ENCODE data around the gene LAMB3. TPM values are rescaled to one million over a fixed set of nuclear protein-coding genes. Genes with fewer than 3 reads are reported as not detected.

LAMB3 gene
- total RNA-seq, 1 donor from 2014 or later = 26.9 TPM

- DNase-seq = no peak
Observed at GRCh38 chr1:209595599-209596285, 56.5 kb downstream of the LAMB3 start.

- DNase-seq = no peak
Observed at GRCh38 chr1:209595028-209595427, 57.2 kb downstream of the LAMB3 start.

DNA sequence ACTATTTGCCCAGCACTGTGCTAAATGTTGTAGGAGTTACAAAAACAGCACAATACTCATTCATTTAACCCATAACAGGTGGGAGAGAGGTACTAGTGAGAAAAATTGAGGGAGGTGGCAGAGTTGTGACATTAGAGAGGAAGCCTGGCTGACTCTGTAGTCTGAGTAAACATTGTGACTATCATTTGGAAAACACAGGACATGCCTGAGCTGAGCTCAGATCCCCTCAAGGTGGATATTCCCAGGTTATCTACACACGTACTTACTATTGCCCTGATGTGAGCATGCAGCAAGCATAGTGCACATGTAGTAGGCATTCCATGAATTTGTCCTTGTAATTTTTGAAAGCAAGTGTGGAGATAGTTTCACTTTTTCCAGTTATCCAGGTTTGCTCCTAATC lies 57.8 kb downstream of the LAMB3 start:
- DNase-seq = no peak

DNA sequence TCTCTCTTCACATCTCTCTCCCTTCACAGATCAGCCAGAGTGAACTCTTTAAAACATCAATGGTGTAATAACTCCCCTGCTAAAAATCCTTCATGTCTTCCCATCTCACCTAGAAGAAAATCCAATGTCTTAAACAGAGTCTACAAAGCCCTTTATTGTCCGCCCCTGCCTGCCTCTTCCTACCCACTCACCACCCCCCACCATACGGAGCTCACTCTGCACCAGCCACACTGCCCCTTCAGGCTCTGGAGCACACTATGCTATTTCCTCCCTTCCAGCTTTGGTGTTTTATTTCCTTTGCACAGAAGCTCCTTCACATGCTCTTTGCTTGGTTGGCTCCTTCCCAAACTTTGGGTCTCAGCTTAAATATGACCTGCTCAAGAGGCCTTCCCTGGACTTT lies 58.5 kb downstream of the LAMB3 start:
- no peak for DNase-seq

- peak; percentile 47 for DNase-seq
Observed at GRCh38 chr1:209590405-209590804, 61.8 kb downstream of the LAMB3 start.

GRCh38 chr1:209589863-209590262 lies 62.4 kb downstream of the LAMB3 start:
- DNase-seq = no peak

DNA sequence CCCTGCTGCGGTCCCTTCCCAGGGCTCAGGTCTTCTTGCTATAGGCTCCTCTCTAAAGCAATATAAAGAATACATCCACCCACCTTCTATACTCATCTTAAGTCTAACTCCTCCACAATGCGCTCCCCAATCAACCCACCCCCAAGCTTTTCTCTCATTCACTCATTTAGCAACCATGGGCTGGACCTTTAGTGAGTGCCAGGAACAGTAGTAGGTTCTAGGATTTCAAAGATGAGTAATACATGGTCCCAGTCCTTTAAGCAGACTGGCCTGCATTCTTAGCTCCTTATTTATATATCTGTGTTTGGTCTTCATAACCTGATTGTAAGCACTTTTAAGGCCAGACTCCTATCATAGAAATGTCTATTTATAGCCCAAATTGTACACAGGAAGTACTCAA lies 62.8 kb downstream of the LAMB3 start:
- no peak for DNase-seq

- no peak for DNase-seq
Observed at GRCh38 chr1:209587789-209588188, 64.4 kb downstream of the LAMB3 start.

DNA sequence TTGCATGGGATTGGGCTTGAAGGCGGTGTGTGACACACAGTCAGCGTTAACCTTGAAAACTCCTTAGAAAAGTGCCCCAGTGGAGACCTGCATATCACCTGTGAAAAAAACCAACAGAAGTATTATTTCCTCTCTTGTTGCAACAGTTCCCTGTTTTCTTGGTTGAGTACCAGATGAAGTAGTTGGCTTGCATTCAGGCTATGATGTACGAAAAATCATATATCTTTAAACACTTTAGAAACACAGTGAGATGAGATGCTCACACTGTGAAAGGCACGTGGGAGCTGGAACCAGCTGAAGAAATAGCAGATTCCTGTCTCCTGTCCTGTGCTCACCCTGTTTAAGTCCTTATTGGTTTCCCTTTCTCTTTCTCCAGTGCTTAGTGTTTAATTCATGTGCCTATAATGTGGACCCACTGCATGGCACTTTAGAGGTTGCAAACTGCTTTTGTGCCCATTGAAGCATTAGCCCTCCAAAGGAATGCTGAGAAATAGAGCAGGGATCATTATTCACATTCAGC lies 65.9 kb downstream of the LAMB3 start:
- no peak for DNase-seq

- DNase-seq = peak; percentile 85
Observed at GRCh38 chr1:209585672-209586071, 66.6 kb downstream of the LAMB3 start.

DNA sequence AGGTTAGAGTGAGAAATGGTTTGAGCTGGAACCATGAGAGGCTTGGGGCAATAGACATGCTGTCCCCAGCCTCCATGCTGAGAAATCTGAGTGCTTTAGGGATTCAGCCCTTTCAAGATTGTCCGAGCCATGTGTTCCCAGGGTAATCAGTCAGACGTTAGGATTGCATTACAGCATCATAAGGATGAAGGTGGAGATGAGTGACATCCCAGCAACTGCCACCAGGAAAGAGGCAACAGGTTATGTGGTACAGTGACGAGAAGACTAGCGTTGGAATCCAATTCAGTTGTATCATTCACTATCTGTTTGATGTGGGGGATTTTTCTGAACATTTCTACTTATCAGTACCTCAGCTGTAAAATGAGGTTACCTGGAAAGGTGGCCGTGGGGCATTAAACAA lies 67.0 kb downstream of the LAMB3 start:
- DNase-seq = no peak

DNA sequence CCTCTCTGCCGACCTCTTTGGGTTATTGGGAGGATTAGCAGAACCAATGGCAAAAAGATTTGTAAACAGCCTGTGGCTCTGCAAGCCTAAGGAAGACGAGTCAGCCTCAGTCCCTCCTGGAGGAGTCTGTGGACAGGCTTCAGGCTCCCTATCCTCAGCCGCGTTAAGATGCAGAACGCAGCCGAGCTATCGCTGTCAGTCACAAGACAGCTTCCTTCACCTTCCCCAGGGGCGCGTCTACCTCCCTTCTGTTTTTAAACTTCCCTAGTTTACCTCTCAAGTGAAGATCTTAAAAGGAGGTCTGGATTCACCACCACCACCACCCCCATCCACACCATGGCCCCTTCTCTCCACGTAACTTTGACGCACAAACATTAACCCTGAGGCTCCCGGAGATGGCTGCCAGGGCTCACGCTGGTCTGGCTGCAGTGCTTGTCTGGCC lies 68.0 kb downstream of the LAMB3 start:
- DNase-seq = no peak

- DNase-seq = peak; percentile 61
Observed at GRCh38 chr1:209583408-209583807, 68.8 kb downstream of the LAMB3 start, which contains the start of gene CAMK1G. TSS of gene CAMK1G (plus strand) at chr1:209583714. CDS start at chr1:209594984, 11,270 bp downstream.

DNA sequence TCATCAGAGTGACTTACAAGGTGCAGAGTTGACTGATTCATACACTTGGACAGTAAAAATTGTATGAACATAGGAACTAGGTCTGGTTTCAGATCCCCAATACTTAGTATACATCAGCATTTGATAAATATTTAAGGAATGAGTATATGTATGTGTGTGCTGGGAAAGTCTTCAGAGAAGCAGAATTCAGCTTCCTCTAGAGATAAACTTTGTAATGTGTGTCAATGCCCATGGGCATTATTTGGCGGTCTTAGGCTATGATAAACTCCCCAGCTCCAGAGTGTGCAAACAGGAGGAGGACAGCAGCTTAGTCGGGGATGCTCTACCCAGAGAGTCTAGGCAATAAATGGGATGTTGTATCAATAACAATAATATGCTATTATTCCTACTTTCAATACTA lies 71.6 kb downstream of the LAMB3 start:
- DNase-seq = no peak

- no peak for DNase-seq
Observed at GRCh38 chr1:209577346-209577745, 74.9 kb downstream of the LAMB3 start.

DNA sequence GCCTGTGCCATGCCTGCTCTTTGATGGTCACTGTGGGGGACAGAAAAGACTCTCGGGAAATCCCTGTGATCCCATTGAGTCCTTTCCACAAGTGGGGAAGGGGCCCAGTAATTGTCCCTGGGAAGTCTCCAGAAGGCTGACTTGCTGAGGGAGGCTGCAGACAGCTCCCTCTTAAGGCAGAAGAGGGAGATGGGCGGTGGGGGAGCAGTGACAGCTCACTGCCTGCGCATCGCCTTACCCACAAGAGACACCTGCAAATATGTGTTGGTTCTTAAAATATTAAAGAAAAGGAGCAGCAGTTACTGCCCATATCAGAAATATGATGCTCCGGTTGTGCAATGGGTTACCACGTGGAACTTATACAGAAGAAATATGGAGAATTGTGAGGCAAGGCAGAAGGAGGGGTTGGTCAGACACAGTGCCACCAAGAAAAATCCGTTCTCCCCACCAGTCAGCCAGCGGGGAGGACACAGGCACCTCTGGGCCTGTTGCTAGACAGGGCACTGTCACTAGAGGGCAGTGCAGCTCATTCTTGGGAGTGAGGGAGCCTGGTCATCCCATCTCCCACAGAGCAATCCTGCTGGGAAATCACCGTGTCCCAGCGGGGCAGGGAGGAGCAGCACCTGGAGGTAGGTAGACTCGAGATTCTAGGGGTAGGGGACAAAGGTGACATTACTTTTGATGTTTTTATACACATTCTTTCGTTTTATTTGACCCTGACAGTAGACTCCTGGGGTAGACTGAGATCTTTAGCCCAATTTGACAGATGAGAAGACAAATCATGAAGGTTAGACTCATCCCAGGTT lies 75.6 kb downstream of the LAMB3 start:
- DNase-seq = peak; percentile 85

DNA sequence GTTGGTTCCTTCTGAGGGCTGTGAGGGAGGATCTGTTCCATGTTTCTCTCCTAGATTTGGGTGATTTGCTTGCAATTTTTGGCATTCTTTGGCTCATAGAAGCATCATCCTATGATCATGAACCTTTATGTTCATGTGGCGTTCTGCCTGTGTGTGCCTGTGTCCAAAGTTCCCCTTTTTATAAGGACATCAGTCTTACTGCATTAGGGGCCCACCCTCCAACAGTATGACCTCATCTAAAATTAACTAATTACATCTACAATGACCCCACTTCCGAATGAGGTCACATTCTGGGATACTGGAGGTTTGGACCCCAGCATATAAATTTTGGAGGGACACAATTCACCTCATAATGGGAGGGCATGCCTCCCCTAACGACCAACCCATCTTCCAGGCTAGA lies 81.5 kb downstream of the LAMB3 start:
- DNase-seq = no peak

DNA sequence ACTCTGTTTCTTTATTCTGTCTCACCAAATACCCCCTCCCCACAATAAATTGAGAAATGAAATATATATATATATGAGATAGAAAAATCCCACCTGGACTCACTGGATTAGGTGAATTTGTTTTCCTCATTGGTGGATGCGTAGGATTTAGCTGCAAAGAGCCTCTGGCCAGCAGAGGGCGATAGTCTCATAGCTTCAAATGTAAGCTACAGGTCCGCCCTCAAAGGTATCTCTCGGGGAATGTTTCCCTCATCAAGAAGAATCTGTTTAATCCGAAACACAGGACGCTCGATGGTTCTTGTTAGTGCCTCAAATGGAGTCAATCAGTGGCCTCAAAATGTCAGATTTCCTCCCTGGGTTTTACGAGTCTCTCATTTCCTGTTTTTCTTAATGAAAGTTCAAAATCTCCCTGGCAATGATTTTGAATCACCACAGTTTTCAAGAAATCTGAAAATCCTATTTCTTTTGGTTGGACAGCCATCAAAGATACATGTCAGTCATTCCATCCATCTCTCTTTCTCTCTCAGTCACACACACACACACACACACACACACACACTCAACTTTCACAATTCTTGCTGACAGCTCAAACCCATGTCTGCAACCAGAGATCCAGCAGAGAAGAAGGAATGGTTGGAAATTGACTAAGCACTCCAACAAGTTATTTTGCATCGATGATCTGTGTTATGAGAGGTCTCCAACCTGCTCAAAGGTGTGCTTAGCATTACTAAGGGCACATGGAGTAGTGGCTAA lies 82.6 kb downstream of the LAMB3 start:
- peak; percentile 88 for DNase-seq

- DNase-seq = no peak
Observed at GRCh38 chr1:209567698-209568175, 84.5 kb downstream of the LAMB3 start.

DNA sequence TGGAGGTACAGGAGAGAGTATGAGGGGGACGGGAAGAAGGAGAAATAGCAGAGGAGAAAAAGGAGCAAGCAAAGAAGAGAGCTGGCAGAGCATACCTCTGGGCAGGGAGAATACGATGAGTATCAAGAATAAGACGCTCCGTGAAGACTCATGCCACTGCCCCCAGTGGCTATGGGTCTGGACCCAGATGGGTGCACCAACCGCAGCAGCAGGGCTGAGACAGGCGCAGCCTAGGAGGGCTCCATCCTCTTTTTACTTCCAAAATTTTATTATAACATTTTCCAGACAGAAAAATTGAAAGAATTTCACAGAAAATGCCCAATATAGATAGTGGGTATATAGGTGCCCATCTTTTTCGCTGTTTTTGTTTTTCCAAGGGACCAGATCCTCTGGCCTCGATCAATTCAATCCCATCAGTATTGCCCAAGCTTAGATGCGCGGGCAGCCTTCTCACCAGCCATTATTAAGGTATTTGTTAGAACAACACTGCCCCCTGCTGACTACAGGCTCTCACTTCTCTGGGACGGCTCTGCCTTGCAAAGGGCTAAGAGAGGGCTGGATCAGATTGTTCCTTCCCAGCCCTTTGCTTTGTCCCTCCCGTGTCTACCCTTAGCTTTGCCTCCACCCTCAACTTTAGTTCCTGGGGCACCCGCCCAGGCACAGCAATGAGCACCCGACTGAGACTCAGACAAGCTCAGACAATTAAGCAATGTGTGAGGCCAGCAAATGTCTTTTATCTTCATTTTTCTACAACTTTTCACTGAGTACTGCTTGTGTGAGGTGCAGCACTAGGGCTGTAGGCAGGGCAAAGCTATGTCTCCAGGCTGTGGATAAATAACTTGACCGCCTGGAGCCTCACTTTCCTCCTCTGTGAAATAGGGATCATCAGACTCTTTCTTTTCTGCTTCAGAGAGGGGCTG lies 86.2 kb downstream of the LAMB3 start:
- peak; percentile 93 for DNase-seq
